H1 (cell line): ENCODE data around the gene PEX13. TPM values are rescaled to one million over a fixed set of nuclear protein-coding genes. Genes with fewer than 3 reads are reported as not detected.

Source experiments
- CTCF ChIA-PET: fragments of 300-600 bp; sonication (Branson Sonifier 250); formaldehyde crosslinking; loops from one replicate; lab custom pipeline; 2021; ENCODE audit not compliant: partially characterized antibody; lab: Charles Lee
- POLR2A ChIA-PET: fragments of 300-600 bp; sonication (Branson Sonifier 250); formaldehyde crosslinking; loops from one replicate; lab custom pipeline; 2021; ENCODE audit warnings: inconsistent platforms; ENCODE audit not compliant: partially characterized antibody; lab: Charles Lee
- DNase-seq, 2 experiments: peaks; one replicate each; pipeline versions ENCODE4 v3.0.0 to v3.0.0-alpha.2; 2010 to 2022; ENCODE audit warnings: low spot score in 2 of 2, low read depth in 1 of 2, mixed read lengths in 1 of 2
- FAIRE-seq: peaks from 2 replicates; lab custom pipeline; 2011; peaks lifted over from hg19 to GRCh38; lab: Jason Lieb, UNC
- H2AFZ ChIP-seq: 2 replicates; pipeline ENCODE4 v1.8.1; 2012; ENCODE audit warnings: low read length, inconsistent platforms
- H2AK5ac ChIP-seq: 2 replicates; pipeline ENCODE4 v1.6.1; 2013; ENCODE audit warnings: low read depth, low read length
- H2BK120ac ChIP-seq: replicated peaks from 2 replicates; pipeline ENCODE3; 2013; ENCODE audit warnings: low read depth, low read length, inconsistent platforms
- H2BK12ac ChIP-seq: 2 replicates; pipeline ENCODE4 v1.6.1; 2013; ENCODE audit warnings: low read depth, low read length
- H2BK15ac ChIP-seq: 2 replicates; pipeline ENCODE4 v1.6.1; 2013; ENCODE audit warnings: low read length
- H2BK20ac ChIP-seq: 2 replicates; pipeline ENCODE4 v1.6.1; 2013; ENCODE audit warnings: low read length
- H2BK5ac ChIP-seq: 2 replicates; pipeline ENCODE4 v1.6.1; 2013; ENCODE audit warnings: low read depth, low read length
- H3K14ac ChIP-seq: 2 replicates; pipeline ENCODE4 v1.6.1; 2013; ENCODE audit warnings: inconsistent platforms; ENCODE audit not compliant: insufficient read length
- H3K18ac ChIP-seq: 2 replicates; pipeline ENCODE4 v1.6.1; 2013; ENCODE audit warnings: low read length; ENCODE audit errors: extremely low read depth
- H3K23ac ChIP-seq: 2 replicates; pipeline ENCODE4 v1.6.1; 2013; ENCODE audit warnings: inconsistent platforms; ENCODE audit not compliant: insufficient read length
- H3K23me2 ChIP-seq: 2 replicates; pipeline ENCODE4 v1.6.1; 2013; ENCODE audit warnings: low read depth, low read length
- H3K27ac ChIP-seq: 2 replicates; pipeline ENCODE4 v1.6.1; 2011; ENCODE audit warnings: low read depth, low read length, inconsistent platforms
- H3K27me3 ChIP-seq, 4 experiments: replicated peaks in 1 of 4; 1 replicate in 1 of 4; 2 replicates in 3 of 4; pipeline versions ENCODE4 v1.6.1 to v1.8.1; 2011 to 2013; ENCODE audit warnings: low read length in 3 of 4, mild to moderate bottlenecking in 3 of 4, inconsistent platforms in 2 of 4, mixed read lengths in 2 of 4, moderate library complexity in 1 of 4; ENCODE audit not compliant: control insufficient read depth in 3 of 4, insufficient read depth in 3 of 4; ENCODE audit errors: extremely low read depth in 1 of 4
- H3K36me3 ChIP-seq, 4 experiments: 2 replicates each; pipeline versions ENCODE4 v1.6.1 to v1.8.1; 2011 to 2013; ENCODE audit warnings: mild to moderate bottlenecking in 4 of 4, low read length in 3 of 4, moderate library complexity in 2 of 4, control low read depth in 1 of 4, inconsistent platforms in 1 of 4; ENCODE audit not compliant: insufficient read depth in 4 of 4, control insufficient read depth in 2 of 4
- H3K4ac ChIP-seq: replicated peaks from 2 replicates; pipeline ENCODE3; 2013; ENCODE audit warnings: low read length, low read depth, mixed read lengths, inconsistent platforms; ENCODE audit not compliant: insufficient read length
- H3K4me1 ChIP-seq, 4 experiments: replicated peaks in 1 of 4; 1 replicate in 1 of 4; 2 replicates in 3 of 4; pipeline versions ENCODE4 v1.6.1 to v1.8.1; 2011 to 2013; ENCODE audit warnings: low read length in 3 of 4, inconsistent platforms in 2 of 4, mixed read lengths in 1 of 4; ENCODE audit not compliant: insufficient read depth in 4 of 4, control insufficient read depth in 3 of 4
- H3K4me2 ChIP-seq, 2 experiments: 2 replicates each; pipeline versions ENCODE4 v1.6.1 to v1.8.1; 2011 to 2013; ENCODE audit warnings: low read depth in 2 of 2, low read length in 2 of 2, control low read depth in 1 of 2, inconsistent platforms in 1 of 2, mild to moderate bottlenecking in 1 of 2; ENCODE audit not compliant: insufficient read depth in 1 of 2
- H3K4me3 ChIP-seq, 4 experiments: fragments of 200-600, 300-600 bp in 1 of 4; sonication (generic), shearing (Covaris generic), sonication (Bioruptor Twin) in 1 of 4; 2 replicates each; pipeline versions ENCODE4 v1.5.1 to v1.8.1; 2011 to 2016; ENCODE audit warnings: low read length in 4 of 4, low read depth in 3 of 4, control low read depth in 2 of 4, inconsistent platforms in 2 of 4, mild to moderate bottlenecking in 2 of 4, mixed read lengths in 1 of 4, moderate library complexity in 1 of 4; ENCODE audit not compliant: insufficient read depth in 2 of 4; ENCODE audit errors: extremely low read depth in 1 of 4
- H3K56ac ChIP-seq: replicated peaks from 2 replicates; pipeline ENCODE3; 2013; ENCODE audit warnings: low read depth, mild to moderate bottlenecking, mixed read lengths, low read length, inconsistent platforms; ENCODE audit not compliant: insufficient read length
- H3K79me1 ChIP-seq: 2 replicates; pipeline ENCODE4 v1.6.1; 2013; ENCODE audit warnings: low read depth, low read length, control low read depth
- H3K79me2 ChIP-seq, 2 experiments: 2 replicates each; pipeline versions ENCODE4 v1.6.1 to v1.8.1; 2012 to 2013; ENCODE audit warnings: low read length in 2 of 2, mild to moderate bottlenecking in 2 of 2, inconsistent platforms in 1 of 2; ENCODE audit not compliant: insufficient read depth in 2 of 2, control insufficient read depth in 1 of 2
- H3K9ac ChIP-seq, 4 experiments: replicated peaks in 1 of 4; 1 replicate in 1 of 4; 2 replicates in 3 of 4; pipeline versions ENCODE4 v1.6.1 to v1.8.1; 2011 to 2013; ENCODE audit warnings: low read depth in 3 of 4, low read length in 3 of 4, control low read depth in 2 of 4, mild to moderate bottlenecking in 2 of 4, moderate library complexity in 2 of 4, inconsistent platforms in 1 of 4; ENCODE audit errors: extremely low read depth in 1 of 4
- H3K9me3 ChIP-seq, 2 experiments: 2 replicates each; pipeline versions ENCODE4 v1.6.1 to v1.8.1; 2012 to 2013; ENCODE audit warnings: mild to moderate bottlenecking in 2 of 2, moderate library complexity in 2 of 2, control low read depth in 1 of 2, inconsistent platforms in 1 of 2, low read depth in 1 of 2, low read length in 1 of 2, mixed read lengths in 1 of 2; ENCODE audit not compliant: insufficient read depth in 2 of 2
- H4K20me1 ChIP-seq, 2 experiments: replicated peaks in 1 of 2; 2 replicates each; pipeline versions ENCODE3 to v1.8.1; 2011 to 2013; ENCODE audit warnings: inconsistent platforms in 2 of 2, low read length in 2 of 2, mild to moderate bottlenecking in 1 of 2; ENCODE audit not compliant: insufficient read depth in 2 of 2, control insufficient read depth in 1 of 2
- H4K5ac ChIP-seq: 2 replicates; pipeline ENCODE4 v1.6.1; 2013; ENCODE audit warnings: low read length, low read depth, mixed read lengths, inconsistent platforms; ENCODE audit not compliant: insufficient read length
- H4K8ac ChIP-seq: 2 replicates; pipeline ENCODE4 v1.8.0; 2013; ENCODE audit warnings: mild to moderate bottlenecking, moderate library complexity, low read length, inconsistent platforms; ENCODE audit not compliant: insufficient read depth; ENCODE audit errors: extremely low read depth
- H4K91ac ChIP-seq: replicated peaks from 2 replicates; pipeline ENCODE3; 2013; ENCODE audit warnings: low read length, mixed read lengths, inconsistent platforms; ENCODE audit not compliant: insufficient read length
- MAFK ChIP-seq: IDR thresholded peaks from 2 replicates; pipeline ENCODE4 v1.6.1; 2012; ENCODE audit warnings: low read depth, mild to moderate bottlenecking, improper control_type of control experiment, low read length
- NANOG ChIP-seq: IDR thresholded peaks from 2 replicates; pipeline ENCODE4 v1.6.1; 2011; ENCODE audit warnings: low read length, low read depth, mild to moderate bottlenecking, inconsistent platforms; ENCODE audit not compliant: insufficient read depth, poor library complexity, severe bottlenecking
- RAD21 ChIP-seq, 2 experiments: IDR thresholded peaks in 1 of 2; conservative IDR thresholded peaks in 1 of 2; 2 replicates each; pipeline ENCODE4 v1.6.1; 2011; ENCODE audit warnings: low read depth in 2 of 2, low read length in 2 of 2, improper control_type of control experiment in 1 of 2, inconsistent platforms in 1 of 2, mild to moderate bottlenecking in 1 of 2, moderate library complexity in 1 of 2
- RNF2 ChIP-seq: fragments of 200-900, 300-1000 bp; sonication (generic); IDR thresholded peaks from 2 replicates; pipeline ENCODE4 v1.7.1; 2016; ENCODE audit warnings: borderline replicate concordance, low read depth, mild to moderate bottlenecking, antibody characterized with exemption, low read length; ENCODE audit not compliant: poor library complexity, severe bottlenecking; ENCODE audit errors: missing control alignments
- RXRA ChIP-seq: IDR thresholded peaks from 2 replicates; pipeline ENCODE4 v1.6.1; 2011; ENCODE audit warnings: low read depth, mild to moderate bottlenecking, low read length, moderate library complexity; ENCODE audit not compliant: insufficient read depth
- SAP30 ChIP-seq: fragments of 300-600 bp; sonication (generic); IDR thresholded peaks from 2 replicates; pipeline ENCODE4 v1.7.1; 2012; ENCODE audit warnings: low read length, moderate library complexity, mild to moderate bottlenecking, inconsistent platforms; ENCODE audit not compliant: insufficient read depth, insufficient replicate concordance
- SP1 ChIP-seq: IDR thresholded peaks from 2 replicates; pipeline ENCODE4 v1.6.1; 2011; ENCODE audit warnings: low read depth, low read length
- TAF7 ChIP-seq: optimal IDR thresholded peaks from 2 replicates; pipeline ENCODE3; 2011; ENCODE audit warnings: low read depth, mild to moderate bottlenecking, inconsistent platforms, low read length, moderate library complexity, borderline replicate concordance
- YY1 ChIP-seq: IDR thresholded peaks from 2 replicates; pipeline ENCODE4 v1.6.1; 2011; ENCODE audit warnings: low read depth, mild to moderate bottlenecking, low read length
- ZNF274 ChIP-seq: IDR thresholded peaks from 2 replicates; pipeline ENCODE4 v1.7.0; 2012; ENCODE audit warnings: low read length, borderline replicate concordance; ENCODE audit errors: extremely low read depth
- WGBS, 2 experiments: shearing (Covaris generic) in 1 of 2; methylation state at CpG; one replicate each; pipeline versions ENCODE4 v1.1.6 to v1.1.7; 2013 to 2015; ENCODE audit warnings: low lambda C conversion rate in 2 of 2, mixed read lengths in 2 of 2, inconsistent platforms in 1 of 2, low coverage in 1 of 2, missing lambda C conversion rate in 1 of 2; ENCODE audit not compliant: insufficient replicate concordance in 2 of 2, insufficient coverage in 1 of 2, insufficient read length in 1 of 2; ENCODE audit errors: extremely low coverage in 1 of 2, missing lambda C conversion rate in 1 of 2; 5-methylcytosine and 5-hydroxymethylcytosine counted together
- polyA plus RNA-seq, 7 experiments: library from polyadenylated mRNA; depleted of rRNA in 3 of 7; stranded (reverse) in 5 of 7; unstranded in 2 of 7; fragments of >200 nt in 5 of 7; fragments of 200-250 nt in 2 of 7; gene quantifications; 1 replicate in 5 of 7; 2 replicates in 1 of 7; 4 replicates in 1 of 7; pipeline versions ENCODE4 v1.2.1 to v1.2.3, GENCODE V29; 2011 to 2013; ENCODE audit warnings: missing spikeins in 2 of 7, mixed read lengths in 2 of 7
- total RNA-seq: library from RNA; stranded (reverse); fragmentation: NEBNext Ultra II Directional; extraction: Animal tissue kit (Norgen Biotek cat#: 25700); gene quantifications from 2 replicates; pipeline ENCODE4 v1.2.1, GENCODE V29; 2021
- TF ChIP-seq, protein P1 (sequence below): IDR thresholded peaks from 2 replicates; pipeline ENCODE4 v1.6.1; 2011; ENCODE audit warnings: low read depth, mild to moderate bottlenecking, low read length; ENCODE audit not compliant: insufficient read depth

The PEX13 gene
- total and polyA plus RNA-seq, 2 of the 8 experiments (the other 6 are each of a cell fraction or from before 2014, with no cell fraction given) = 16.8 to 22.3 TPM

DNA sequence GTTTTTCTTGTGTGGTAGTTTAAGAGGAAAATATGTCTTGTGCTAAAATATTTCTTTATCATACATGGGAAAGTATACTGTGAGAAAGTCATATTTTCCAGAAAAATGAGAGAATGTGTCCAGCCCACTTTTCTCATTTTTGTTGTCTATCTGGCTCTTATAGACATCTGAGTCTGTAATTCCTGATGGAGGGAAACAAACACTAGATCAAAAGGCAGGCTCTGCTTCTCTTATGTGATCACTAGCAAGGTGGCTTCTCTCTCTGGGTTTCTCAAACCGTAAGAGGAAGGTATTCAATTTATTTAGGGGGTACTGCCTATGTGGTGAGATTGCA is 40.0 kb upstream of the PEX13 start:
- Histone ChIP-seq H3K27me3 (no peaks in the 10 kb centered on the region), H2BK15ac (no peak overlapping the region), H3K4me1 (no peaks in the 10 kb centered on the region; a peak in 1 of 7 replicates), H2BK20ac (no peak overlapping the region), H2BK120ac (no peak overlapping the region), H3K4me2 (no peak overlapping the region), H3K36me3 (no peaks in the 10 kb centered on the region), H4K91ac (no peak overlapping the region), H3K18ac (no peak overlapping the region), H2BK12ac (no peak overlapping the region), H2AFZ (no peak overlapping the region), H3K4me3 (no peak overlapping the region), H4K20me1 (peaks cover 0 to 1% of the 10 kb centered on the region in 2 experiments), H4K5ac (no peak overlapping the region), H3K27ac (no peak overlapping the region), H3K79me2 (no peaks in the 10 kb centered on the region), H3K9me3 (no peaks in the 10 kb centered on the region), H2AK5ac (no peak overlapping the region), H3K14ac (no peak overlapping the region), H3K4ac (no peak overlapping the region), H3K23ac (no peak overlapping the region), H2BK5ac (no peak overlapping the region), H3K56ac (no peak overlapping the region), H3K23me2 (no peaks in the 10 kb centered on the region), H4K8ac (no peak overlapping the region), H3K9ac (no peak overlapping the region), H3K79me1 (no peaks in the 10 kb centered on the region)
- ChIA-PET POLR2A (interaction anchor here (1.2 kb wide), 1 partner anchor 222 kb away, joined by 3 read pairs; the partner anchor contains the start of gene PAPOLG), CTCF (interaction anchor here (0.8 to 0.9 kb wide), 2 partner anchors 22 to 121 kb away, joined by 3 read pairs; no protein-coding TSS in a partner anchor)
- 100% methylated on average over 1 of the region's 1 CpG; no CpG with 5 or more reads in 1 of the 2 experiments for WGBS, 2 experiments
- FAIRE-seq (no peak), DNase-seq (no peak)
- TF ChIP-seq ZNF274 (no peak), NANOG (no peak), RNF2 (no peak), RXRA (no peak), TAF7 (no peak), SAP30 (no peak), MAFK (no peak), SP1 (no peak), YY1 (no peak), RAD21 (IDR thresholded peaks at IDR 0.05 in 1 of 2, conservative IDR thresholded peaks at IDR 0.05 in 1 of 2; ENCODE audit: low read depth in 2 of 2, low read length in 2 of 2) (no peak)
- TF ChIP-seq, protein P1, sequence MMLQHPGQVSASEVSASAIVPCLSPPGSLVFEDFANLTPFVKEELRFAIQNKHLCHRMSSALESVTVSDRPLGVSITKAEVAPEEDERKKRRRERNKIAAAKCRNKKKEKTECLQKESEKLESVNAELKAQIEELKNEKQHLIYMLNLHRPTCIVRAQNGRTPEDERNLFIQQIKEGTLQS = no peak
